ENCODE measurements around the gene AGBL4.

AGBL4 gene

DNA sequence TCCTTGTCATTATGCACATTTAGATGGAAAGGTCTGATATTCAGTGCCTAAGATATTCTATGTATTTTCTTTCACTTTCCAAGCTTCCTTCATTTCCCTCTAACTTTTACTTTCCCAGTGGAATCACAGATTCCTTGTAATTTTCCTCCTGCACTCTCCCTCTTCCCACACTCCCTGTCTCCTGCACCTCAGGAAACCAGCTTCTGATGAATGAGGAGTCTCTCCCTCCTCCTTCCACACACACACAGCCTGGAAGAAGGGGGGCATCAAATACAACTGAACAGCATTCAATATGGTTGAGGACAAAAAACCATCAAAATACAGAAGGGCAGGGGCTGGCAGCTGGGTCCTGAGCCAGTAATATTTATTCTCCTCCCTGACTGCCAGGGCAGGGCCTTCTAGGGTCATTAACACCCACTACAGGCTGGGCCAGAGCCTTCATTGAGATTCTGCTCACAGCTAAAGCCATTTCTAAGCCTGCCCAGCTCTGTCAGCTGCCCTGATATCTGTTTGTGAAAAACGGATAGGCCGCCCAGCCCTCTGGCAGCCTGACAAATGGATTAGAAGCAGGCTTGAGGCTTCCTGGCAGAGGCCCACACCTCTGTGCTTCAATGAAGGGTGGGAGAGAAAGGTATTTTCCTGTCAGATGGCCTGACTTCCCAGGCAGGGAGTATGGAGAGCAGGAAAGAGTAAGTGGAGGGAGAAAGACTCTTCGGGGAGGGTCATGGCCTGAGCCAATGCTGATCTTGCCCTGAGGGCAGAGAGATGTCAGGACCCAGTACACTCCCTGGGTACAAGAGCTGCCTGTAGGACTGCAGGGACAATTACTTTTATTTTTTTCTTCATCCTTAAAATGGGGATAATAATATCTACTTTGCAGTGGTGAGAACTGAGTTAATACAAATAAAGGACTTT, 1412.9 kb downstream of the AGBL4 start:
- DNase-seq (ENCODE audit: low spot score) (no peak), FAIRE-seq (no peak)

DNA sequence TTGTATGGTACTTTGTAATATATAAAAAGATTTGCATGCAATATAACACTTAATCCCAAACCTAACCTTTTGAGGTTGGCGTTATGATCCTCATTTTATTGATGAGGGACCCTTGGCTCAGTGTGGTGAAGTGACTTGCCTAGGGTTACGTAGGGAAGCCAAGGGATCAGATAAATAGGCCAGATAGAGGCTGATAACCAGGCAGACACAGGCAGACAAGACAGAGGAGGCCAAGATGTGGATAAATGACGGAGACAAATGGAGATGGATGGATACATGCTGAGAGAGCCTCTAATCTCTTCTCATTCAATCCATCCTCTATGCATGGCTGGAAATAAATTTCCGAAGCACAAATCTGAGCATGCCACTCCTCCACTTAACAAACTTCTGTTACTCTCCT, 1414.9 kb downstream of the AGBL4 start:
- DNase-seq (ENCODE audit: low spot score) (no peak), FAIRE-seq (no peak)

DNA sequence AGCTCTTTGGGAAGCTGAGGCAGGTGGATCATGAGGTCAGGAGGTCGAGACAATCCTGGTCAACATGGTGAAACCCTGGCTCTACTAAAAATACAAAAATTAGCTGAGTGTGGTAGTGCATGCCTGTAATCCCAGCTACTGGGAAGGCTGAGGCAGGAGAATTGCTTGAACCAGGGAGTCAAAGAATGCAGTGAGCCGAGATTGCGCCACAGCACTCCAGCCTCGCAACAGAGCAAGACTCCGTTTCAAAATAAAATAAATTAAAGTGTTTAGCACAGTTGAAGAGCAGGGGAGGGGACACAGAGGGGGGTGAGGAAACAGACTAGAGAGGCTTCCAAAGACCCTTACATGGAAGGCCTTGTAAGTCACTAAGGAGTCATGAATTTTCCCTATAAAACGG, 1420.5 kb downstream of the AGBL4 start:
- DNase-seq (ENCODE audit: low spot score) (no peak), FAIRE-seq (no peak)

DNA sequence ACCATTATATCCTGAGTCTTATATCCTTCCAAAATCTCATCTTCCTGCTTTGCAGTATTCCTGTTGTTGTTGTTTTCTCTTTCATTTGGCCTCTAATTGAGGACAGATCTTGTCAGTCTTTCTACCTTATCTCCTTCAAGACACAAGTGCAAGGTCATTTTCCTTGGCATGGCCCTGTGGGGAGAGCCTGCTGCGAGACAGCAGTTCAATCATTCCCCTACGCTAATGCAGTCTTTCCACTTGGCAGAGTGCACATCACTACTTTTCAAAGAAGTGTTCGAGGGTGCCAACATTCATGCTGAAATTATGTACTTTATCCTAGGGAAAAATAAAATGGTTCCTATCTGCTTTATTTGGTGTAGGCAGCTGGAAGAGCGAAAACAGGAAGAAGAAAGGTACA, 1421.4 kb downstream of the AGBL4 start:
- no peak for DNase-seq (ENCODE audit: low spot score)
- no peak for FAIRE-seq

DNA sequence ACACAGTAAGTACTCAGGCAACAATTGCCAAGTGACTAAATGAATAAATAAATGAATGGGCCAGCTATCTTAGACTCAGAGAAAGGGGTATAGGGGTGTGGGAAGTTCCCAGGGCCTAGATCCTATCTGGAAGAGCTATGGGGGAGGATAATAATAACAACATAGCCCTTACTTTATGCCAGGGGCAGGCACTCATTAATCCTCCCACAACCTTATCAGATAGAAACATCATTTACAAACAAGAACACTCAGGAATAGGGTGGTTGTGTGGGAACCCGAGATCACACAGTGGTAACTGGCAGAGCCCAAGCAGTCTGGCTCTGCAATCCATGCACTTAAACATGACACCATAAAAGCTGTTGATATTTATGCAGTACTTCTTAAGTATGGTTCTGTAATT, 1423.6 kb downstream of the AGBL4 start:
- FAIRE-seq (no peak), DNase-seq (ENCODE audit: low spot score) (no peak)

DNA sequence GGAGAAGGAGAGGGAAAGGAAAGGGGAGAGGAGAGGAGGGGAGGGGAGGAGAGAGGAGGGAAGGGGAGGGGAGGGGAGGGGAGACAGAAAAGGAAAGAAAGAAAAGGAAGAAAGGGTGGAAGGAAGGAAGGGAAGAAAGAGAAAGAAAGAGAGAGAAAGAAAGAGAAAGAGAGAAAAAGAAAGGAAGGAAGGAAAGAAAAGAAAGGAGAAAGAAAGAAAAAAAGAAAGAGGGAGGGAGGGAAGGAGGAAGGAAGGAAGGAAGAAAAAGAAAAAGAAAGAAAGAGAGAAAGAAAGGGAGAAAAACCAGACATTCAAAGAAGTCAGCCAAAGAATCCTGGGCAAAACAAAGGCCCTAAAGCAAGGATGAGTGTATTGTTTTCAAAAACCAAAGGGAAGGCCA, 1426.1 kb downstream of the AGBL4 start:
- DNase-seq (ENCODE audit: low spot score) = no peak
- FAIRE-seq = no peak

DNA sequence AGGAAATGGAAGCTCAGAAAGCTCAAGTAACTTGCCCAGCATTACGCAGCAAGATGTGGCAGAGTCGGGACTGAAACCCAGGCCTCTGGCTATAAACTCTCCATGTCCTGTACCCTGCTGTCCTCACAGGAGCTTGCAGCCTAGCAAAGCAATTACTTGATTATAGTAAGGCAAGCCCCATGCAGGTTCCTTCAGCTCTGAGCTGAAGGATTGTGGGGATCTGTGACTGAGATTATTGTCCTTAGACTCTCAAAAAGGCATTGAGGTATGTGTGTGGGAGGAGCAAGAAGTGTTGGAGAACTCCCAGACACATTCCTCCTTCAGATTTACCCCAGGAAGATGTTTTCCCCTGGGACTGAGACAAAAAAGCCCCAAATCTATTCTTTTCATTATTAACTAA, 1427.7 kb downstream of the AGBL4 start:
- no peak for FAIRE-seq
- no peak for DNase-seq (ENCODE audit: low spot score)

DNA sequence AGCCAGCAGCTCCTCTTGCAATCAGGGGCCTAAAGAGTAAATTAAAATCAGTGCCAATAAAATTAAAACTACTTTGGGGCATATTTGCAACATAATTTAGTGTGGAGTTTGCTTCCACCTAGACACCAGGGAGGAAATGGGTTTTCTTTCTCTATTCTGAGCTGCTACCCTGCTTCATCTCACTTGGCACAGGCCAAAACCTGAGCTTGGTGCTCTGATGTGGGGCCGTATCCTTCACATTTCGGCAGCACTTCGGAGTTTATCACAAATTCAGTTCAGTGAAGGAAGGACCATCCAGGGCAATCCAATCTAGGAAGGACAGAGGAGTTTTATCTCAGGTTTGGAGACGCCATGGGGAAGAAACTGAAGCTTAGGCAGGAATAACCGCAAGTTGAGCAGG, 1428.1 kb downstream of the AGBL4 start:
- DNase-seq (ENCODE audit: low spot score) (no peak), FAIRE-seq (no peak)

DNA sequence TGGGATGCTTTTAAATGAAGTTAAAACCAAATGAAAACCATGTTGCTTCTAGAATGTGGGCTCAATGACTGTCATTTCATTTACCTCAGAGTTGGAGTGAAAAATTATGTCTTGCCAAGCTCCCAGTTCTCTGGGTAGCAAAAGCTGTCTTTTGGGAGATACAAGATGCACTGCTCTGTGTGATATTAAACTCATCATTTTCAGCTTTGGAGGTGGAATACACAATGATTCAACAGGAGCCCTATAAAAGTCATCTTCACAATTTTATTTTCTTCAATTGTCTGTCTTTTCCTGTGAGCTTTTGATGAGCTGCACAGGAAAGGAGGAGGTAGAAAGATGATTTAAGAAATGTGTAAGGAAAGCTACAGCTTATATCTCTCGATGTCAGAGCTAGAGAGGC, 1431.4 kb downstream of the AGBL4 start:
- DNase-seq (ENCODE audit: low spot score) = no peak
- no peak for FAIRE-seq

DNA sequence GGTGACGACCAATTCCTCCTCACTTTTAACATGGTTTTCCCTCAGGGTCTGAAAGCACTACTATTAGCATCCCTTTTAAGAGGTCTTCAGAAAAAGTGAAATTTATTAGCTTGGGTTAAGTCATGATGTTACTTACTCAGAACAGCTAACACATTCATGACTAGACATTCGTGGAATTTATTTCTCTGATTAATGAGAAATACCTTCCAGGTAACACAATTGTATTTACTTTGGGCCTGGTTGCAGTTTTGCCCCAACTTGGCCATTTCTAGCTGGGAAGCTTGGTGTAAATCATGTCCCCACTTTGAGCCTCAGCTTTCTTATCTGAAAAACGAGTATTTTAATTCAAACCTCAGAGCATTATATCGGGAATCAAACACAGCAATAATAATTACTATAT, 1432.6 kb downstream of the AGBL4 start:
- no peak for DNase-seq (ENCODE audit: low spot score)
- FAIRE-seq = no peak

DNA sequence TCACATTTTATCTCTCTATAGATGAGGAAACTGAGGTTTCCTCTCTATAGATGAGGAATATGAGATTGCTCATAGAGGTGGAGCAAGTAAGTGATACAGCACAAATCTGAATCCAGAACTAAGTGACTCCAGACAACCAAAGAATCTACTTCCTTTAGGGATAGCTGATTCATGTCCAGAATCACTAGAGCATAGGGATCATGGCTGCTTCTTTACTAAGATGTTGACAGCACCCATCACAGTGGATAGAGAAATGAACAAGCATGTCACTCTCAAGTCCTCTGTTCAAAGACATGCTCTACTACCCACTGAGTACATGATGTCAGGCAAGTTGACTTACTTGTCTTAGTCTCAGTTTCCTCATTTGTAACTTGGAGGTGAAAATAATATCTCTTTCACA, 1435.7 kb downstream of the AGBL4 start:
- no peak for FAIRE-seq

DNA sequence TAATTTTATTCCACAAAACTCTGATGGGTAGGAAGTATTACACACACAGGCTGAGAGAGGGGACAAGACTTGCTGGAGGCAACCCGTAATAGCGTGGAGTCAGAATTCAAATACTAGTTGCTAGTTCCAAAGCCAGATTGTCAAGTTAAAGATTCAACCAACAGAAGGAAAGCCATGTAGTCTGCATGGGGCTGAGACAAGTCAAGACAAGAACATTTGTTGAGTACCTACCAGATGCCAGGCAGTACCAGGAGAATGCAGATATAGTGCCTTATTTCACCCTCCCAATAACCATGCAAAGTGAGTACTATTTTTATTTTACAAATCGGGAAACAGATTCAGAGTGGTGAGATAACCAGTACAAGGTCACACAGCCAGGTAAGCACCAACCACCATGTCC, 1441.3 kb downstream of the AGBL4 start:
- DNase-seq (ENCODE audit: low spot score) (no peak), FAIRE-seq (no peak)

More for the DNA sequence above, 1435.7 kb downstream of the AGBL4 start:
- DNase-seq (ENCODE audit: low spot score) = no peak

DNA sequence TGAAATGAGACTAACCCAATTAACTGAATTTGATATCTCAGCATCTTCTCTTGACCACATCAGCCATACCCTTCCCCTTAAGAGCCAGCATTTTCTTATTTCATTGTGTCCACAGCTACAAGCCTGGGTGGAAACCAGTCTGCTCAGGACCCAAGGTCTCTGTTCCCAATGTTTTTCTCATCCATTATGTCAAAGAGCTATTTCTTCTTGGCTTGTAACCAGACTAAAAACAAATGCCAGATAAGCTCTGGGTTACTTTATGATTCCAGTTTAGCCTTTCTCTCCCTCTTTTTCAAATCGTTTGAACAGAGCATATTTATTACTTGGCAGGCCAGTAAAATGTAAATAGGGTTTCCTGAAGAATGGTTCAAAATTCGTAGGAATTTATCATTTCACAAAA, 1442.5 kb downstream of the AGBL4 start:
- FAIRE-seq (no peak), DNase-seq (ENCODE audit: low spot score) (no peak)

DNA sequence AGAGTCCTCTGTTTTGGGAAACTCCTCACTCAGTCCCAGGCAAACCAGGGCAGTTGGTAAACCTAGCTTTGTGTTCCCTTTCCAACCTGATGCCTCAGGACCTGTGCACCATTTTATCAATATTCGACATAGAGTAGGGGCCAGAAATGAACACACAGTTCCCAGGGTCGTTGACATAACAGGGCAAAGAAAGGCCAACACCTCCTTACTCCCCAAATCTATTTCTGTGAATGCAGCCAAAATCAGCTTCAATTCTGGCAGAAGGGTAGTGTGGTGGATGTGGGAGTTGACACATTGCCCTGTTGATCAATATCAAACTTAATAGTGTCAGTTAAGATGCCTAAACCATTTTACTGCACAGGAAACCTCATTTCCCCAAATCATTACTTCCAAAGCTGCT, 1447.2 kb downstream of the AGBL4 start:
- DNase-seq (ENCODE audit: low spot score) (no peak), FAIRE-seq (no peak)

DNA sequence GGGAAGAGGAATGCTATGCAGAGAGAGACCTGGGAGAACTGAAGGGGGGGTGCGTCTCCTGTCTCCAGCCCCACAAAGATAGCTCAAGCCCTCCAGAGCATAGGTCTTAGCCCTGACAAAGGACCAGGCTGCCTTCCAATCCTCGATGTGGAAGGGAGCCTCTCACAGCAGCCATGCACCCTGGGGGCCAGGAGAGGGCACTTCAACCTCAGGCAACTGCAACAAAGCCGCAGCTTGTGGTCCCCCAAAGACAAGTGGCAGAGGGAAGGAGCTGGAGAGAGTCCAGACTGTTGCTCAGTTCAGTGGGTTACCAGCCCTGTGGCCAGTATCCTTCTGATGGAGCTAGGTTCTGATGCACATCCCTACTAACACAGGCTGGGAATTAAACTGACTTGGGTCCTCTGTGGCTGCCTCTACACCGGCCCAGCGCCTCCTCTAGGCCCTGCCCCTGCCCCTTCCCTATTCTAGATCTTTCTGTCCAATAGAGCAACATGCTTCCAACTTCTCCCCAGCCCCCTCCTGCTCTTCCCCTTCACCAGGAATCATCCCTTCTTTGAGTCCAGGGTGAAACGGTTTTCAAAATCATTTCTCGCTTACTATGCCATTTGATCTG, 1451.0 kb downstream of the AGBL4 start:
- peak; percentile 81 for DNase-seq (ENCODE audit: low spot score)
- peak; percentile 17 for FAIRE-seq

DNA sequence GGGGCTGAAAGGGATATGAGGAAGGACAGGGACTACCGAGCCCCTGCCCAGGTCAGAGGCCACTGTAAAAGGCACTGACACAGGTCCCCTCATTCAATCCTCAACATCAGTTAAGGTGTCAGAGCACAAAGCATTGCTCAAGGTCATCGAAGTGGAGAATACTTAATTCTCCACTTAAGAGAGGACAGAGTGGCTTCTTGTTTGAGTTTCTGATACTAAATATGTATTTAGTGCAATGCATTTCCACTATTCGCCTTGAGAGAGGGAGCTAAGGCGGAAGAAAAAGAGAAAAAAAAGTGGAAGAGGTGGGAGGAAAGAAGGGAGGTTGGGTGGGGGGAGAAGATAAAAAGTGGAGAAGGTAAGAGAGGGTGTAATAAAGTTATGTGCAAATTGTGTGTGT, 1451.6 kb downstream of the AGBL4 start:
- FAIRE-seq = no peak
- DNase-seq (ENCODE audit: low spot score) = no peak

DNA sequence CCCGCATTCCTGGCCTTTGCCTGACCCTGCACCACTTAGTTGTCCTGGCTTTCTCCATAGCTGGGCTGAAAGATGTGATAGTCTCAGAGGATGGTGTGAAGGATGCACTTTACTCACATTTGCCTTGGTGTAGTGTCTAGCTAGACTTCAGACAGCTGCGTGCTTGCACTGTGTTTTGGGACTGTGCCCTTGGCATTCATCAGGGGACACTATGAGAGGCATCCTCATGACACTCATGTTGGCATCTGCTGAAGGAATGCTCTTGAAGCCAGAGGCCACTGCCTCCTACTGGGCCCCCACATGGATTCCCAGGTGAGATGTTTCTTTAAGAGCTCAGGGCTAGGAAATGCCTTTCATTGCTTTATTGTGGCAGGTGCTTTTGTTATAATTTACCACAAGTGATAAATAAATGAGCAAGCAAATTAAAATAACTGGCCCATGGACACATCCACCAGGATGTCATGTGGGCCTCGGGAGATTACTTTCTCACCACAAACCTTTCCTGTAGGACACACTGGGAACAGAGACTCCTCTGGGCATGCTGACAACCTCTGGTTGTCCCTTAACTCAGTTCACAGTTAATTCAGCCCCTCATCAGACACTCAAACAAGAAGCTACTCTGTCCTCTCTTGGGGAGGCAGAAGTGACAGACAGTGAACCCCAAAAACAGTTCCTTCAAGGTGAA, 1452.3 kb downstream of the AGBL4 start:
- FAIRE-seq = peak; percentile 81

DNA sequence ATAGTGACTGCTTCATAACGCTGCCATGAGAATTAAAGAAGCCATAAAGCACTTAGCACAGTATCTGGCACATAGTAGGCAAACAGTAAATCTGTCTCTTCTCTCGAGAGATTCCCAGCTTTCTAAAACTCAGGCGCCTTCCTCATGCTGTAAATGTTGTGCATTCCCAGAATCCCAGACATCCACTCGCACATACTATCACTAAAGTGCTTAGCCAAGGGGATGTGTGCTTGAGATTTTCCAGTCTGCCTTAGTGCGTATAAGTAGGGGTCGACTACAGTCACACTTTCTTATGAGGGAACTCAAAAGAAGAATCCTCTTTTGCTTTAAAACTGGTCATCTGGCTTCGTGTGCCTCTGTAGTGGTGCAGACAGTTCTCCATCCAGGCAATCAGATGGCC, 1453.2 kb downstream of the AGBL4 start:
- DNase-seq (ENCODE audit: low spot score) (no peak), FAIRE-seq (no peak)

More for the DNA sequence above, 1452.3 kb downstream of the AGBL4 start:
- no peak for DNase-seq (ENCODE audit: low spot score)

DNA sequence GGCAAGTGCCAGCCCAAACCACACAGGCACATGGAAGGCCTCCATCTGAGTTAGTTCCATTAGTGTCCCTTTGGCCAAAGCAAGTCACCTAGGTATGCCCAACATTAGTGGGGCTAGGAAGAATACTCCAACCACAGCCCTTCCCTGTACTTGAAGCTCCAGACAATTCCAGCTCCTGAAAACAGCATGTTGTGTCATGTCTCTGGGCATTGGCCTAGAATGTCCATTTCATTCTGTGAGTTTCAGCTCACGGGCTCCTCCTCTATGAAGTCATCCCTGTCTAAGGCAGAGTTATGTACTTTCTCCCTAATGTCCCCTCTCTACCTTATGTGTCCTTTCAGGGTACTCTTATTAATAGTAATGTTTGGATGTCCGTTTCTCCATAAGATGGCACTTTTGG, 1455.3 kb downstream of the AGBL4 start:
- no peak for FAIRE-seq
- no peak for DNase-seq (ENCODE audit: low spot score)

DNA sequence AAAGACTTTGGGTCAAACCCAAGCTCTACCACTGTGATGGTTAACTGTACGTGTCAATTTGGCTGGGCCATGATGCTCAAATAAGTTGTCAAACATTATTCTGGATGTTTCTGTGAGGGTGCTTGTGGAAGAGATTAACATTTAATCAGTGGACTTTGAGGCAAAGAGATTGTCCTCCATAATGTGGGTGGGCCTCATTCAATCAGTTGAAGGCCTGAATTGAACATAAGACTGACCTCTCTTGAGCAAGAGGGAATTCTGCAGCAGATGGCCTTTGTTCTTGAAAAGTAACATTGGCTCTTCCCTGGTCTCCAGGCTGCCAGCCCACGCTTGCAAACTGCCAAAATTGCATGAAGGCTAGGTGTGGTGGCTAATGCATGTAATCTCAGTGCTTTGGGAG, 1457.3 kb downstream of the AGBL4 start:
- DNase-seq (ENCODE audit: low spot score) (no peak), FAIRE-seq (no peak)

DNA sequence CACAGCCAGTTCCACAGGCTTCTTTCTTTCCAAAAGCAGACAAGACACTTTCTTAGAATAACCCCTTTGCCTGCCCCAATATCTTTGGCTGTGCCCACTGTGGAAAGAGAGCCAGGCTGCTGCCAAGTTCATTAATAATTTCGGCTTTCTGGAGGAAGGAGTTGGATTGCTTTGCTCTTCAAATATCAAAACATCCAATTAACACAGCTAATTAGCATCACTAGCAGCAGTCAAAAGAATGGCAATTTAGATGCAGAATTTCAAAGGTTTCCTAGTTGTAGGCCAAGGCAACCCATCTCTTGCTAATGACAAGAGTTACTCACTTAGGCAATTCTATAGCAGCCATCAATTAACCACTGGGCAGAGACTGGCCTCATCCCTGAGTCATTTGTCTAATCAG, 1460.7 kb downstream of the AGBL4 start:
- DNase-seq (ENCODE audit: low spot score) (no peak), FAIRE-seq (no peak)

DNA sequence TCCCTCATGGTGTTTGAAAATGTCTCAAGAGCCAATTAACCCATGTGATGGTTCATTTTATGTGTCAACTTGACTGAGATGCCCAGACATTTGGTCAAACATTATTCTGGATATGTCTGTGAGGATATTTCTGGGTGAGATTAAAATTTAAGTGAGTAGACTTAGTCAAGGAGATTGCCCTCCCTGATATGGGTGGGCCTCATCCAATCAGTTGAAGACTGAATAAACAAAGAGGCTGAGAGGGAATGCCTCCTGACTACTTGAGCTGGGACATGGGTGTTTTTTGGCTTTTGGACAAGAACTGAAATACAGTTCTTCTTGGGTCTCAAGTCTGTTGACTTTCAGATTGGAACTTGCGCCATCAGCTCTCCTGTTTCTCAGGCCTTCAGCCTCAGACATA, 1462.3 kb downstream of the AGBL4 start:
- DNase-seq (ENCODE audit: low spot score) (no peak), FAIRE-seq (no peak)

Measured in urothelium cell line (cell line).